ENCODE results near the gene AIPL1.

AIPL1 gene

DNA sequence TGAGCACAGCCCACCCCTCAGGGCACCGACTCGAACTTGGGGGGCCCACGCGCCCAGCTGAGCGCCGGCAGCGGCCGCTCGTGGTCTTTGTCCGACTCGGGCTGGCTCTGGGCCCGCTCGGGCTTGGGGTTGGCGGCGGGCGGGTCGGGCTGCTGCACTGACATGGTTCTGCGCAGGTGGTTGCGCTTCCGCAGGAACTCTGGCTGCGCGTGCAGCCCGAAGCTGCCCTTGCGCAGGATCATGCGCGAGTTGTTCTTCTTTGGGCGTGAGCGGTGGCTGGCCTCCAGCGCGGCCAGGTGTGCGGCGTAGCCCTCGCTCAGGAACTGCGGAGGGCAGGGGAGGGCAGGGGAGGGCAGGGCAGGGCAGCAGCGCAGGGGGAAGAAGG, 20.4 kb upstream of the AIPL1 start:
- Histone ChIP-seq H3K27me3 (ENCODE audit: control insufficient read depth, low read length) (0 out of 2 replicates have a peak, but pooled peaks cover 1% of the 10 kb centered on the region), H3K36me3 (ENCODE audit: control insufficient read depth, low read length) (no peaks in the 10 kb centered on the region), H4K20me1 (ENCODE audit: control insufficient read depth, insufficient read depth, low read depth, low read length) (no peaks in the 10 kb centered on the region), H3K4me2 (ENCODE audit: low read length) (no peak overlapping the region), H3K9me2 (replicated peaks; ENCODE audit: control insufficient read depth, low read length) (no peaks in the 10 kb centered on the region), H3K79me2 (ENCODE audit: control insufficient read depth, low read length) (no peaks in the 10 kb centered on the region), H3F3A (ENCODE audit: control insufficient read depth, insufficient read depth) (no peaks in the 10 kb centered on the region), H3K4me1 (ENCODE audit: control insufficient read depth, low read length) (no peaks in the 10 kb centered on the region), H3K4me3 (ENCODE audit: low read length) (no peak overlapping the region), H3K27ac (ENCODE audit: low read depth, low read length) (no peak overlapping the region), H3K9me3 (ENCODE audit: control insufficient read depth, insufficient read depth, low read length) (no peaks in the 10 kb centered on the region)
- TF ChIP-seq CTCF (IDR thresholded peaks at IDR 0.05; ENCODE audit: low read depth, low read length, poor library complexity, severe bottlenecking) (no peak), EZH2phosphoT487 (IDR thresholded peaks at IDR 0.05; ENCODE audit: borderline replicate concordance, low read length) (no peak)

- no peaks in the 10 kb centered on the region for H3K36me3 ChIP-seq (ENCODE audit: control insufficient read depth, low read length)
- H3K4me1 ChIP-seq (ENCODE audit: control insufficient read depth, low read length), result no peaks in the 10 kb centered on the region
- 0 out of 2 replicates have a peak, but pooled peaks cover 5% of the 10 kb centered on the region for H3K27me3 ChIP-seq (ENCODE audit: control insufficient read depth, low read length)
- no peak overlapping the region for H3K4me3 ChIP-seq (ENCODE audit: low read length)
- no peaks in the 10 kb centered on the region for H3K79me2 ChIP-seq (ENCODE audit: control insufficient read depth, low read length)
- H3K27ac ChIP-seq (ENCODE audit: low read depth, low read length), result no peak overlapping the region
- TF ChIP-seq EZH2phosphoT487 (IDR thresholded peaks at IDR 0.05; ENCODE audit: borderline replicate concordance, low read length) (no peak), CTCF (IDR thresholded peaks at IDR 0.05; ENCODE audit: low read depth, low read length, poor library complexity, severe bottlenecking) (no peak)
- H3K9me3 ChIP-seq (ENCODE audit: control insufficient read depth, insufficient read depth, low read length), result no peaks in the 10 kb centered on the region
- H3K9me2 ChIP-seq (replicated peaks; ENCODE audit: control insufficient read depth, low read length), result no peaks in the 10 kb centered on the region
- H4K20me1 ChIP-seq (ENCODE audit: control insufficient read depth, insufficient read depth, low read depth, low read length), result no peaks in the 10 kb centered on the region
- no peak overlapping the region for H3K4me2 ChIP-seq (ENCODE audit: low read length)
- H3F3A ChIP-seq (ENCODE audit: control insufficient read depth, insufficient read depth), result no peaks in the 10 kb centered on the region
Observed at GRCh38 chr17:6454495-6455320, 19.8 kb upstream of the AIPL1 start.

GRCh38 chr17:6453279-6454024, 18.5 kb upstream of the AIPL1 start:
- Histone ChIP-seq H3K9me2 (replicated peaks; ENCODE audit: control insufficient read depth, low read length) (no peaks in the 10 kb centered on the region), H3K36me3 (ENCODE audit: control insufficient read depth, low read length) (no peaks in the 10 kb centered on the region), H3K79me2 (ENCODE audit: control insufficient read depth, low read length) (no peaks in the 10 kb centered on the region), H4K20me1 (ENCODE audit: control insufficient read depth, insufficient read depth, low read depth, low read length) (no peaks in the 10 kb centered on the region), H3K9me3 (ENCODE audit: control insufficient read depth, insufficient read depth, low read length) (no peaks in the 10 kb centered on the region), H3K27ac (ENCODE audit: low read depth, low read length) (no peak overlapping the region), H3K4me1 (ENCODE audit: control insufficient read depth, low read length) (no peaks in the 10 kb centered on the region), H3K4me3 (ENCODE audit: low read length) (no peak overlapping the region), H3K4me2 (ENCODE audit: low read length) (no peak overlapping the region), H3F3A (ENCODE audit: control insufficient read depth, insufficient read depth) (no peaks in the 10 kb centered on the region), H3K27me3 (ENCODE audit: control insufficient read depth, low read length) (0 out of 2 replicates have a peak, but pooled peaks cover 5% of the 10 kb centered on the region)
- no peak for TF ChIP-seq EZH2phosphoT487 (IDR thresholded peaks at IDR 0.05; ENCODE audit: borderline replicate concordance, low read length)
- TF ChIP-seq CTCF (IDR thresholded peaks at IDR 0.05; ENCODE audit: low read depth, low read length, poor library complexity, severe bottlenecking), result no peak

Data from DOHH2 (cell line).